OCI-LY7 (cell line): Measurements from ENCODE around the gene TMX4. TPM values are rescaled to one million over a fixed set of nuclear protein-coding genes. Genes with fewer than 3 reads are reported as not detected.

Experiments used
- BruUV-seq: library from RNA; stranded (reverse); fragments of 400-500 nt; replicated peaks from 2 replicates; lab custom pipeline; 2021; lab: Mats Ljungman, UMichigan
- CTCF ChIA-PET: fragments of 300-600 bp; sonication (Branson Sonifier 250); formaldehyde crosslinking; loops from one replicate; lab custom pipeline; 2022; ENCODE audit warnings: antibody characterized with exemption; ENCODE audit not compliant: unreplicated experiment; lab: Charles Lee
- POLR2A ChIA-PET: fragments of 300-600 bp; sonication (Branson Sonifier 250); formaldehyde crosslinking; loops from one replicate; lab custom pipeline; 2022; ENCODE audit warnings: antibody characterized with exemption; lab: Charles Lee
- DNase-seq: peaks from one replicate; pipeline ENCODE4 v3.0.0-alpha.2; 2015; ENCODE audit warnings: low spot score
- H2AFZ ChIP-seq: fragments of 200-600 bp; sonication (generic), shearing (Covaris generic); 2 replicates; pipeline ENCODE4 v1.6.1; 2014; ENCODE audit warnings: mild to moderate bottlenecking, antibody characterized with exemption, low read length, moderate library complexity
- H3K27ac ChIP-seq: fragments of 200-600 bp; sonication (generic); 2 replicates; pipeline ENCODE4 v1.5.1; 2014; ENCODE audit warnings: mixed run types, low read depth, mild to moderate bottlenecking, moderate library complexity, low read length, inconsistent platforms; ENCODE audit not compliant: poor library complexity, severe bottlenecking
- H3K36me3 ChIP-seq: fragments of 200-600 bp; sonication (generic); 2 replicates; pipeline ENCODE4 v1.6.1; 2014; ENCODE audit warnings: mild to moderate bottlenecking, antibody characterized with exemption, low read length, moderate library complexity, mixed read lengths; ENCODE audit not compliant: insufficient read depth
- H3K4me1 ChIP-seq: fragments of 200-600 bp; sonication (generic); 2 replicates; pipeline ENCODE4 v1.5.1; 2014; ENCODE audit warnings: mild to moderate bottlenecking, low read length; ENCODE audit not compliant: insufficient read depth, poor library complexity, severe bottlenecking
- H3K4me2 ChIP-seq: fragments of 200-600 bp; sonication (generic); 2 replicates; pipeline ENCODE4 v1.6.1; 2014; ENCODE audit warnings: mild to moderate bottlenecking, low read length
- H3K4me3 ChIP-seq: fragments of 200-600 bp; sonication (generic); 2 replicates; pipeline ENCODE4 v1.5.1; 2014; ENCODE audit warnings: mild to moderate bottlenecking, low read depth, low read length; ENCODE audit not compliant: poor library complexity, severe bottlenecking
- H3K79me2 ChIP-seq: fragments of 200-600 bp; sonication (generic); 2 replicates; pipeline ENCODE4 v1.6.1; 2016; ENCODE audit warnings: low read depth, mild to moderate bottlenecking, low read length, moderate library complexity, mixed read lengths; ENCODE audit not compliant: insufficient read depth
- H3K9me2 ChIP-seq: fragments of 200-600 bp; sonication (generic); 2 replicates; pipeline ENCODE4 v1.6.1; 2016; ENCODE audit warnings: mild to moderate bottlenecking, low read length, mixed read lengths; ENCODE audit not compliant: insufficient read depth
- H3K9me3 ChIP-seq: fragments of 200-600 bp; sonication (generic); 2 replicates; pipeline ENCODE4 v1.6.1; 2014; ENCODE audit warnings: mild to moderate bottlenecking, mixed run types, low read length, mixed read lengths
- H4K20me1 ChIP-seq: fragments of 200-600 bp; sonication (generic); 2 replicates; pipeline ENCODE4 v1.6.1; 2014; ENCODE audit warnings: mild to moderate bottlenecking, antibody characterized with exemption, low read length, moderate library complexity, mixed read lengths; ENCODE audit not compliant: insufficient read depth
- EZH2phosphoT487 ChIP-seq: fragments of 200-600 bp; sonication (generic); IDR thresholded peaks from 2 replicates; pipeline ENCODE4 v1.6.1; 2018; ENCODE audit warnings: low read depth, borderline replicate concordance, mild to moderate bottlenecking, mixed run types, antibody characterized with exemption, low read length, moderate library complexity, mixed read lengths
- intact Hi-C: fragments of 100-400 bp; cut with micrococcal nuclease; formaldehyde crosslinking; loops from one replicate; pipeline ENCODE4 v1.10.0; 2022; ENCODE audit not compliant: unreplicated experiment
- total RNA-seq, 2 experiments: library from RNA; depleted of rRNA in 1 of 2; stranded (reverse); fragments of >200 nt in 1 of 2; shearing (Covaris generic) in 1 of 2; gene quantifications; 2 replicates each; pipeline ENCODE4 v1.2.3, GENCODE V29; 2014 to 2022
- TF ChIP-seq, protein P1 (sequence below): fragments of 200-600 bp; sonication (generic); conservative IDR thresholded peaks from 2 replicates; pipeline ENCODE4 v1.5.1; 2014; ENCODE audit warnings: mild to moderate bottlenecking, antibody characterized with exemption, low read length, moderate library complexity, mixed read lengths

TMX4 gene
- total RNA-seq, 2 experiments from 2014 or later, result 22.4 to 71.3 TPM

DNA sequence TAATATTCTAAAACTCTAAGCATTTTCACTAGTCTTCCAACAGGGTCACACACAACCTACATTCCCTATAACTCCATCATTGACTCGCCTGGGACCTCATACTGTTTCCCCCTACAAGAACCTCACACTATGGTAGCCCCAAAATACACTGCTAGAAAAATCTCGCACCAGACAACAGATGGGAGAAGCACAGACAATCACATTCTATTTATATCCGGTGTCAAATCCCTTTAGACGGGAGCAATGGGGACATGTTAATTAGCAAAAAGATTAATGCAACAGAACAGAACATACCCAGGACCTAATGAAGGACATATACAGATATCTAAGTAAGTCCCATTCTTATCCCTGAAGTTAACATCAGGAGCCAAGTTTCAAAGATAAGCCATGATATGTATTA is 33.6 kb downstream of the TMX4 start:
- POLR2A ChIA-PET, result no interaction called here
- no peaks in the 10 kb centered on the region for H3K79me2 ChIP-seq
- DNase-seq, result no peak
- TF ChIP-seq, protein P1, sequence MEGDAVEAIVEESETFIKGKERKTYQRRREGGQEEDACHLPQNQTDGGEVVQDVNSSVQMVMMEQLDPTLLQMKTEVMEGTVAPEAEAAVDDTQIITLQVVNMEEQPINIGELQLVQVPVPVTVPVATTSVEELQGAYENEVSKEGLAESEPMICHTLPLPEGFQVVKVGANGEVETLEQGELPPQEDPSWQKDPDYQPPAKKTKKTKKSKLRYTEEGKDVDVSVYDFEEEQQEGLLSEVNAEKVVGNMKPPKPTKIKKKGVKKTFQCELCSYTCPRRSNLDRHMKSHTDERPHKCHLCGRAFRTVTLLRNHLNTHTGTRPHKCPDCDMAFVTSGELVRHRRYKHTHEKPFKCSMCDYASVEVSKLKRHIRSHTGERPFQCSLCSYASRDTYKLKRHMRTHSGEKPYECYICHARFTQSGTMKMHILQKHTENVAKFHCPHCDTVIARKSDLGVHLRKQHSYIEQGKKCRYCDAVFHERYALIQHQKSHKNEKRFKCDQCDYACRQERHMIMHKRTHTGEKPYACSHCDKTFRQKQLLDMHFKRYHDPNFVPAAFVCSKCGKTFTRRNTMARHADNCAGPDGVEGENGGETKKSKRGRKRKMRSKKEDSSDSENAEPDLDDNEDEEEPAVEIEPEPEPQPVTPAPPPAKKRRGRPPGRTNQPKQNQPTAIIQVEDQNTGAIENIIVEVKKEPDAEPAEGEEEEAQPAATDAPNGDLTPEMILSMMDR, result no peak
- TF ChIP-seq EZH2phosphoT487, result no peak
- H3K4me3 ChIP-seq, result no peak overlapping the region
- H2AFZ ChIP-seq, result no peak overlapping the region
- intact Hi-C loops, result no loop called here
- H3K27ac ChIP-seq, result no peak overlapping the region
- H3K9me3 ChIP-seq, result no peaks in the 10 kb centered on the region
- CTCF ChIA-PET, result no interaction called here
- no peaks in the 10 kb centered on the region for H4K20me1 ChIP-seq
- H3K4me2 ChIP-seq, result no peak overlapping the region
- H3K9me2 ChIP-seq, result no peaks in the 10 kb centered on the region
- no peaks in the 10 kb centered on the region for H3K4me1 ChIP-seq
- peaks cover 61% of the 10 kb centered on the region for H3K36me3 ChIP-seq
- BruUV-seq, result no TSS peak

DNA sequence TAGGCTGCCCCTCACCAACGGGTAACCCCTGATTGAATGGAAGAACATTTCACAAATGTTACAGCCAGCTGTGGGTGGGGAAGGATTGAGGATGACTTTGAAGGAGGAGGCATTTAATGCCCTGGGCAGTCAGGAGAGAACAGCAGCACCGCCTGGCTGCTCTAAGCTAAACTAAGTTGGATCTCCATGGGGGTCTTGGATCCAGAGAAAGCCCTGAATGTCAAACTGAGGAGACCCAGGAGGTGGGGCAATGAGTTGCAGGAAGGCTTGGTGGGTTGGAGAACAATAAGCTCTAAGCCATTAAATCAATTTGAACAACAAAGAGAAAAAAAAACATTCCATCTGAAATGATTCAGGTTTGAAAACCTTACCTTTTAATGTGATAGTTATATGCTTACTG is 35.4 kb downstream of the TMX4 start:
- ChIA-PET POLR2A (interaction anchor here (0.6 to 1.0 kb wide), 2 partner anchors 20 to 37 kb away, joined by 3 to 4 read pairs; no protein-coding TSS in a partner anchor), CTCF (interaction anchor here (0.8 kb wide), 1 partner anchor 13 kb away, joined by 3 read pairs; no protein-coding TSS in a partner anchor)
- Histone ChIP-seq H2AFZ (no peak overlapping the region), H3K4me1 (no peaks in the 10 kb centered on the region), H3K9me2 (no peaks in the 10 kb centered on the region), H4K20me1 (no peaks in the 10 kb centered on the region), H3K4me2 (no peak overlapping the region), H3K36me3 (peaks cover 69% of the 10 kb centered on the region), H3K9me3 (no peaks in the 10 kb centered on the region), H3K79me2 (no peaks in the 10 kb centered on the region), H3K4me3 (no peak overlapping the region), H3K27ac (no peak overlapping the region)
- intact Hi-C loops, result no loop called here
- TF ChIP-seq EZH2phosphoT487, result no peak
- TF ChIP-seq, protein P1, result no peak
- DNase-seq, result no peak
- BruUV-seq, result no TSS peak

DNA sequence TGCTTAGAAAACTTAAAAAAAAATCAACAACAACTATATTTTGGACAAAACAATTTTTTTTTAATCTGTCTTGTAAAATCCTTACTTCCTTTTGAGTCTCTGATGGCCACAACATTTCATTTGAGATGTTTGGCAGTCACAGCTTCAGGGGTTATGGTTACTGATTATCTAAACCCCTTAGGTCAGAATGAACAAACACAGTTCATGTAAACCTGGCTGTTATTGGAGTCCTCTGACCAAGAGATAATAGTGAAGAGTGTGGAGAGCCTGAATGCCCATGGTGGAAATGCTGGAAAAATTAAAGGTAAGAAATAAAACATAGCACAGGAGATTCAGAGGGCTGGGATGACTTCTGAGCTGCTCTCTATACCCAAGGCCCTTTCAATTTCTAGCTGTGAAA is 38.2 kb downstream of the TMX4 start:
- intact Hi-C loops, result no loop called here

More for the DNA sequence above, 38.2 kb downstream of the TMX4 start:
- H3K4me3 ChIP-seq, result no peak overlapping the region
- H3K9me2 ChIP-seq, result no peaks in the 10 kb centered on the region
- H3K79me2 ChIP-seq, result no peaks in the 10 kb centered on the region
- no peaks in the 10 kb centered on the region for H3K9me3 ChIP-seq
- H2AFZ ChIP-seq, result no peak overlapping the region
- no peaks in the 10 kb centered on the region for H3K4me1 ChIP-seq
- H3K36me3 ChIP-seq, result peaks cover 73% of the 10 kb centered on the region
- POLR2A ChIA-PET, result no interaction called here
- CTCF ChIA-PET, result no interaction called here
- H4K20me1 ChIP-seq, result no peaks in the 10 kb centered on the region
- no TSS peak for BruUV-seq
- no peak overlapping the region for H3K27ac ChIP-seq
- no peak for DNase-seq
- no peak overlapping the region for H3K4me2 ChIP-seq
- TF ChIP-seq, protein P1, result no peak
- TF ChIP-seq EZH2phosphoT487, result no peak
